K562 (cell line): Measurements from ENCODE around the gene EGFL7. TPM values are rescaled to one million over a fixed set of nuclear protein-coding genes. Genes with fewer than 3 reads are reported as not detected.

ENCODE experiments used
- E2F5 ChIP-seq: sonication (generic); formaldehyde crosslinking; IDR thresholded peaks from 2 replicates; pipeline ENCODE4 v1.8.0; 2022; ENCODE audit warnings: mild to moderate bottlenecking, missing genetic modification reagents
- EGR1 ChIP-seq: fragments of 450-650 bp; conservative IDR thresholded peaks from 2 replicates; pipeline ENCODE4 v1.6.1; 2017; ENCODE audit warnings: mild to moderate bottlenecking
- FIP1L1 ChIP-seq: fragments of 200-400 bp; formaldehyde crosslinking; IDR thresholded peaks from 2 replicates; pipeline ENCODE4 v1.6.1; 2018; ENCODE audit warnings: mild to moderate bottlenecking, low read depth, low read length; ENCODE audit not compliant: poor library complexity, severe bottlenecking
- GTF2B ChIP-seq: IDR thresholded peaks from 2 replicates; pipeline ENCODE4 v1.6.1; 2011; ENCODE audit not compliant: insufficient read length; ENCODE audit errors: extremely low read depth
- HBP1 ChIP-seq: fragments of 450-650 bp; formaldehyde crosslinking; IDR thresholded peaks from 2 replicates; pipeline ENCODE4 v1.4.0; 2022; ENCODE audit warnings: missing genetic modification characterization
- KDM1A ChIP-seq, 2 experiments: fragments of 450-650 bp; IDR thresholded peaks; 2 replicates each; pipeline ENCODE4 v1.6.1; 2016; ENCODE audit warnings: mild to moderate bottlenecking in 2 of 2
- KDM5B ChIP-seq: fragments of 200-600 bp; sonication (generic); IDR thresholded peaks from 2 replicates; pipeline ENCODE4 v1.6.1; 2012; ENCODE audit warnings: low read depth, mild to moderate bottlenecking, moderate library complexity, low read length, control low read depth, inconsistent platforms; ENCODE audit not compliant: insufficient replicate concordance
- MAX ChIP-seq: sonication (generic); formaldehyde crosslinking; IDR thresholded peaks from 2 replicates; pipeline ENCODE4 v1.9.0; 2022; ENCODE audit warnings: mild to moderate bottlenecking, missing genetic modification reagents
- MEF2A ChIP-seq: IDR thresholded peaks from 2 replicates; pipeline ENCODE4 v1.6.1; 2011; ENCODE audit warnings: low read depth, mild to moderate bottlenecking, low read length, moderate library complexity; ENCODE audit not compliant: control insufficient read depth
- MTF1 ChIP-seq: fragments of 250-450 bp; sonication (Bioruptor Pico); IDR thresholded peaks from 2 replicates; pipeline ENCODE4 v1.9.0; 2021; ENCODE audit warnings: moderate library complexity, mild to moderate bottlenecking, inconsistent platforms, borderline replicate concordance
- PHB ChIP-seq: fragments of 250-450 bp; sonication (Bioruptor Pico); IDR thresholded peaks from 2 replicates; pipeline ENCODE4 v1.5.0; 2021
- PHF21A ChIP-seq: fragments of 450-650 bp; IDR thresholded peaks from 2 replicates; pipeline ENCODE4 v1.6.1; 2017; ENCODE audit warnings: low read depth, borderline replicate concordance
- POLR2H ChIP-seq: IDR thresholded peaks from 2 replicates; pipeline ENCODE4 v1.6.1; 2016; ENCODE audit warnings: missing genetic modification characterization, low read depth, mild to moderate bottlenecking, control low read depth, missing compliant biosample characterization, moderate library complexity
- RBM15 ChIP-seq: fragments of 200-400 bp; formaldehyde crosslinking; IDR thresholded peaks from 2 replicates; pipeline ENCODE4 v1.6.1; 2018; ENCODE audit warnings: mild to moderate bottlenecking, low read length, moderate library complexity; ENCODE audit not compliant: insufficient read depth
- UBTF ChIP-seq, 2 experiments: IDR thresholded peaks; 2 replicates each; pipeline ENCODE4 v1.6.1; 2012; ENCODE audit warnings: improper control_type of control experiment in 2 of 2, low read depth in 2 of 2, low read length in 2 of 2, borderline replicate concordance in 1 of 2
- ZBTB17 ChIP-seq: fragments of 450-650 bp; formaldehyde crosslinking; IDR thresholded peaks from 2 replicates; pipeline ENCODE4 v1.4.0; 2020; ENCODE audit warnings: mild to moderate bottlenecking
- ZFX ChIP-seq: sonication (generic); formaldehyde crosslinking; IDR thresholded peaks from 2 replicates; pipeline ENCODE4 v1.8.0; 2022; ENCODE audit warnings: mild to moderate bottlenecking, missing genetic modification reagents, moderate library complexity
- ZNF263 ChIP-seq: sonication (generic); formaldehyde crosslinking; IDR thresholded peaks from 2 replicates; pipeline ENCODE4 v1.8.0; 2022; ENCODE audit warnings: mild to moderate bottlenecking, missing genetic modification reagents, borderline replicate concordance
- polyA plus RNA-seq, 8 experiments: library from polyadenylated mRNA; depleted of rRNA in 4 of 8; stranded (reverse) in 5 of 8; unstranded in 3 of 8; fragments of >200 nt; fragmentation: Nextera tagmentation in 2 of 8; fragmentation: Illumina TruSeq in 1 of 8; extraction: Ambion mirVana in 2 of 8; extraction: Trizol in 1 of 8; gene quantifications; 2 replicates each; pipeline versions ENCODE4 v1.2.1 to v1.2.3, GENCODE V29; 2011 to 2014; ENCODE audit warnings: inconsistent platforms in 1 of 8, missing spikeins in 1 of 8
- total RNA-seq, 7 experiments: library from RNA; depleted of rRNA in 6 of 7; stranded (reverse); fragments of >200 nt in 6 of 7; fragmentation: Illumina TruSeq in 2 of 7; extraction: Trizol in 2 of 7; gene quantifications; 2 replicates each; pipeline versions ENCODE4 v1.2.1 to v1.2.3, GENCODE V29; 2011 to 2021; ENCODE audit warnings: low replicate concordance in 1 of 7

The EGFL7 gene
- total and polyA plus RNA-seq, 9 of the 15 experiments (the other 6 are each of a cell fraction or from before 2014, with no cell fraction given), result 1.5 to 286 (median 55.5) TPM

- no peak for TF ChIP-seq GTF2B
- no peak for TF ChIP-seq POLR2H
- no peak for TF ChIP-seq ZBTB17 (CRISPR knock-in tag)
- TF ChIP-seq MTF1 (CRISPR knock-in tag), result no peak
- TF ChIP-seq KDM1A (IDR thresholded peaks at IDR 0.05), result no peak
- peak; percentile 9; the same call in 1 of the 2 replicates for TF ChIP-seq ZNF263 (CRISPR knock-in tag)
- TF ChIP-seq E2F5, result no peak
- no peak for TF ChIP-seq MEF2A
- no peak for TF ChIP-seq PHF21A
- TF ChIP-seq EGR1, result peak; percentile 78
- no peak for TF ChIP-seq KDM5B
- TF ChIP-seq RBM15, result no peak
- TF ChIP-seq UBTF (IDR thresholded peaks at IDR 0.05; ENCODE audit: borderline replicate concordance in 1 of 2, low read depth in 2 of 2, low read length in 2 of 2), result no peak
- TF ChIP-seq HBP1 (CRISPR knock-in tag), result no peak
- TF ChIP-seq PHB (CRISPR knock-in tag), result no peak
- no peak for TF ChIP-seq ZFX (CRISPR knock-in tag)
- TF ChIP-seq MAX (CRISPR knock-in tag), result peak; percentile 56
- no peak for TF ChIP-seq FIP1L1
Measured at GRCh38 chr9:136615631-136616306, 46.9 kb upstream of the EGFL7 start (continued).
